ENCODE results near the gene GTPBP6.

DNA sequence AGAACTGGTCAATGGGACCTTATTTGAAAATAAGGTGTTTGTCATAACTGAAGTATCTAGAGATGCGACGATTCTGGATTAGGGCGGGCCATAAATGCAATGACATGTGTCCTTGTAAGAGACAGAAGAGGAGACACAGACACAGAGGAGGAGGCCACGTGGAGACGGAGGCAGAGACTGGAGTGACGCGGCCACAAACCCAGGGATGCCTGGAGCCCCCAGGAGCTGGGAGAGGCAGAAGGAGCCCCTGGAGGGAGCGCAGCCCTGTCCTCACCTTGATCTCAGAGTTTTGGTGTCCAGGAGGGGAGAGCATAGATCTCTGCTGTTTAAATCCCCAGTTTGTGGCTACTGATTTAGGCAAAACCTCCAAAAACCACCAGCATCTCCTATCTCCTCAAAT is 5.0 kb downstream of the GTPBP6 start:
- TF ChIP-seq, protein P1, sequence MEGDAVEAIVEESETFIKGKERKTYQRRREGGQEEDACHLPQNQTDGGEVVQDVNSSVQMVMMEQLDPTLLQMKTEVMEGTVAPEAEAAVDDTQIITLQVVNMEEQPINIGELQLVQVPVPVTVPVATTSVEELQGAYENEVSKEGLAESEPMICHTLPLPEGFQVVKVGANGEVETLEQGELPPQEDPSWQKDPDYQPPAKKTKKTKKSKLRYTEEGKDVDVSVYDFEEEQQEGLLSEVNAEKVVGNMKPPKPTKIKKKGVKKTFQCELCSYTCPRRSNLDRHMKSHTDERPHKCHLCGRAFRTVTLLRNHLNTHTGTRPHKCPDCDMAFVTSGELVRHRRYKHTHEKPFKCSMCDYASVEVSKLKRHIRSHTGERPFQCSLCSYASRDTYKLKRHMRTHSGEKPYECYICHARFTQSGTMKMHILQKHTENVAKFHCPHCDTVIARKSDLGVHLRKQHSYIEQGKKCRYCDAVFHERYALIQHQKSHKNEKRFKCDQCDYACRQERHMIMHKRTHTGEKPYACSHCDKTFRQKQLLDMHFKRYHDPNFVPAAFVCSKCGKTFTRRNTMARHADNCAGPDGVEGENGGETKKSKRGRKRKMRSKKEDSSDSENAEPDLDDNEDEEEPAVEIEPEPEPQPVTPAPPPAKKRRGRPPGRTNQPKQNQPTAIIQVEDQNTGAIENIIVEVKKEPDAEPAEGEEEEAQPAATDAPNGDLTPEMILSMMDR (conservative IDR thresholded peaks at IDR 0.05; ENCODE audit: low read depth in 2 of 2): no peak
- no peak for TF ChIP-seq STAT1 (IDR thresholded peaks at IDR 0.05; ENCODE audit: unreplicated experiment)
- TF ChIP-seq POLR2AphosphoS5 (IDR thresholded peaks at IDR 0.05; ENCODE audit: low read depth): no peak
- no peak for TF ChIP-seq EZH2phosphoT487 (IDR thresholded peaks at IDR 0.05; ENCODE audit: unreplicated experiment)
- TF ChIP-seq EZH2 (IDR thresholded peaks at IDR 0.05; ENCODE audit: low read depth, unreplicated experiment): no peak
- TF ChIP-seq NANOG (IDR thresholded peaks at IDR 0.05; ENCODE audit: borderline replicate concordance): no peak
- TF ChIP-seq CREB1 (CRISPR knock-in tag; IDR thresholded peaks at IDR 0.05; ENCODE audit: low read depth): no peak
- no peak for TF ChIP-seq JUNB (IDR thresholded peaks at IDR 0.05; ENCODE audit: unreplicated experiment)
- TF ChIP-seq, protein P2, sequence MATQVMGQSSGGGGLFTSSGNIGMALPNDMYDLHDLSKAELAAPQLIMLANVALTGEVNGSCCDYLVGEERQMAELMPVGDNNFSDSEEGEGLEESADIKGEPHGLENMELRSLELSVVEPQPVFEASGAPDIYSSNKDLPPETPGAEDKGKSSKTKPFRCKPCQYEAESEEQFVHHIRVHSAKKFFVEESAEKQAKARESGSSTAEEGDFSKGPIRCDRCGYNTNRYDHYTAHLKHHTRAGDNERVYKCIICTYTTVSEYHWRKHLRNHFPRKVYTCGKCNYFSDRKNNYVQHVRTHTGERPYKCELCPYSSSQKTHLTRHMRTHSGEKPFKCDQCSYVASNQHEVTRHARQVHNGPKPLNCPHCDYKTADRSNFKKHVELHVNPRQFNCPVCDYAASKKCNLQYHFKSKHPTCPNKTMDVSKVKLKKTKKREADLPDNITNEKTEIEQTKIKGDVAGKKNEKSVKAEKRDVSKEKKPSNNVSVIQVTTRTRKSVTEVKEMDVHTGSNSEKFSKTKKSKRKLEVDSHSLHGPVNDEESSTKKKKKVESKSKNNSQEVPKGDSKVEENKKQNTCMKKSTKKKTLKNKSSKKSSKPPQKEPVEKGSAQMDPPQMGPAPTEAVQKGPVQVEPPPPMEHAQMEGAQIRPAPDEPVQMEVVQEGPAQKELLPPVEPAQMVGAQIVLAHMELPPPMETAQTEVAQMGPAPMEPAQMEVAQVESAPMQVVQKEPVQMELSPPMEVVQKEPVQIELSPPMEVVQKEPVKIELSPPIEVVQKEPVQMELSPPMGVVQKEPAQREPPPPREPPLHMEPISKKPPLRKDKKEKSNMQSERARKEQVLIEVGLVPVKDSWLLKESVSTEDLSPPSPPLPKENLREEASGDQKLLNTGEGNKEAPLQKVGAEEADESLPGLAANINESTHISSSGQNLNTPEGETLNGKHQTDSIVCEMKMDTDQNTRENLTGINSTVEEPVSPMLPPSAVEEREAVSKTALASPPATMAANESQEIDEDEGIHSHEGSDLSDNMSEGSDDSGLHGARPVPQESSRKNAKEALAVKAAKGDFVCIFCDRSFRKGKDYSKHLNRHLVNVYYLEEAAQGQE (IDR thresholded peaks at IDR 0.05; ENCODE audit: unreplicated experiment): no peak
- TF ChIP-seq, protein P3, sequence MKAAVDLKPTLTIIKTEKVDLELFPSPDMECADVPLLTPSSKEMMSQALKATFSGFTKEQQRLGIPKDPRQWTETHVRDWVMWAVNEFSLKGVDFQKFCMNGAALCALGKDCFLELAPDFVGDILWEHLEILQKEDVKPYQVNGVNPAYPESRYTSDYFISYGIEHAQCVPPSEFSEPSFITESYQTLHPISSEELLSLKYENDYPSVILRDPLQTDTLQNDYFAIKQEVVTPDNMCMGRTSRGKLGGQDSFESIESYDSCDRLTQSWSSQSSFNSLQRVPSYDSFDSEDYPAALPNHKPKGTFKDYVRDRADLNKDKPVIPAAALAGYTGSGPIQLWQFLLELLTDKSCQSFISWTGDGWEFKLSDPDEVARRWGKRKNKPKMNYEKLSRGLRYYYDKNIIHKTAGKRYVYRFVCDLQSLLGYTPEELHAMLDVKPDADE (IDR thresholded peaks at IDR 0.05): no peak
- TF ChIP-seq, protein P4, sequence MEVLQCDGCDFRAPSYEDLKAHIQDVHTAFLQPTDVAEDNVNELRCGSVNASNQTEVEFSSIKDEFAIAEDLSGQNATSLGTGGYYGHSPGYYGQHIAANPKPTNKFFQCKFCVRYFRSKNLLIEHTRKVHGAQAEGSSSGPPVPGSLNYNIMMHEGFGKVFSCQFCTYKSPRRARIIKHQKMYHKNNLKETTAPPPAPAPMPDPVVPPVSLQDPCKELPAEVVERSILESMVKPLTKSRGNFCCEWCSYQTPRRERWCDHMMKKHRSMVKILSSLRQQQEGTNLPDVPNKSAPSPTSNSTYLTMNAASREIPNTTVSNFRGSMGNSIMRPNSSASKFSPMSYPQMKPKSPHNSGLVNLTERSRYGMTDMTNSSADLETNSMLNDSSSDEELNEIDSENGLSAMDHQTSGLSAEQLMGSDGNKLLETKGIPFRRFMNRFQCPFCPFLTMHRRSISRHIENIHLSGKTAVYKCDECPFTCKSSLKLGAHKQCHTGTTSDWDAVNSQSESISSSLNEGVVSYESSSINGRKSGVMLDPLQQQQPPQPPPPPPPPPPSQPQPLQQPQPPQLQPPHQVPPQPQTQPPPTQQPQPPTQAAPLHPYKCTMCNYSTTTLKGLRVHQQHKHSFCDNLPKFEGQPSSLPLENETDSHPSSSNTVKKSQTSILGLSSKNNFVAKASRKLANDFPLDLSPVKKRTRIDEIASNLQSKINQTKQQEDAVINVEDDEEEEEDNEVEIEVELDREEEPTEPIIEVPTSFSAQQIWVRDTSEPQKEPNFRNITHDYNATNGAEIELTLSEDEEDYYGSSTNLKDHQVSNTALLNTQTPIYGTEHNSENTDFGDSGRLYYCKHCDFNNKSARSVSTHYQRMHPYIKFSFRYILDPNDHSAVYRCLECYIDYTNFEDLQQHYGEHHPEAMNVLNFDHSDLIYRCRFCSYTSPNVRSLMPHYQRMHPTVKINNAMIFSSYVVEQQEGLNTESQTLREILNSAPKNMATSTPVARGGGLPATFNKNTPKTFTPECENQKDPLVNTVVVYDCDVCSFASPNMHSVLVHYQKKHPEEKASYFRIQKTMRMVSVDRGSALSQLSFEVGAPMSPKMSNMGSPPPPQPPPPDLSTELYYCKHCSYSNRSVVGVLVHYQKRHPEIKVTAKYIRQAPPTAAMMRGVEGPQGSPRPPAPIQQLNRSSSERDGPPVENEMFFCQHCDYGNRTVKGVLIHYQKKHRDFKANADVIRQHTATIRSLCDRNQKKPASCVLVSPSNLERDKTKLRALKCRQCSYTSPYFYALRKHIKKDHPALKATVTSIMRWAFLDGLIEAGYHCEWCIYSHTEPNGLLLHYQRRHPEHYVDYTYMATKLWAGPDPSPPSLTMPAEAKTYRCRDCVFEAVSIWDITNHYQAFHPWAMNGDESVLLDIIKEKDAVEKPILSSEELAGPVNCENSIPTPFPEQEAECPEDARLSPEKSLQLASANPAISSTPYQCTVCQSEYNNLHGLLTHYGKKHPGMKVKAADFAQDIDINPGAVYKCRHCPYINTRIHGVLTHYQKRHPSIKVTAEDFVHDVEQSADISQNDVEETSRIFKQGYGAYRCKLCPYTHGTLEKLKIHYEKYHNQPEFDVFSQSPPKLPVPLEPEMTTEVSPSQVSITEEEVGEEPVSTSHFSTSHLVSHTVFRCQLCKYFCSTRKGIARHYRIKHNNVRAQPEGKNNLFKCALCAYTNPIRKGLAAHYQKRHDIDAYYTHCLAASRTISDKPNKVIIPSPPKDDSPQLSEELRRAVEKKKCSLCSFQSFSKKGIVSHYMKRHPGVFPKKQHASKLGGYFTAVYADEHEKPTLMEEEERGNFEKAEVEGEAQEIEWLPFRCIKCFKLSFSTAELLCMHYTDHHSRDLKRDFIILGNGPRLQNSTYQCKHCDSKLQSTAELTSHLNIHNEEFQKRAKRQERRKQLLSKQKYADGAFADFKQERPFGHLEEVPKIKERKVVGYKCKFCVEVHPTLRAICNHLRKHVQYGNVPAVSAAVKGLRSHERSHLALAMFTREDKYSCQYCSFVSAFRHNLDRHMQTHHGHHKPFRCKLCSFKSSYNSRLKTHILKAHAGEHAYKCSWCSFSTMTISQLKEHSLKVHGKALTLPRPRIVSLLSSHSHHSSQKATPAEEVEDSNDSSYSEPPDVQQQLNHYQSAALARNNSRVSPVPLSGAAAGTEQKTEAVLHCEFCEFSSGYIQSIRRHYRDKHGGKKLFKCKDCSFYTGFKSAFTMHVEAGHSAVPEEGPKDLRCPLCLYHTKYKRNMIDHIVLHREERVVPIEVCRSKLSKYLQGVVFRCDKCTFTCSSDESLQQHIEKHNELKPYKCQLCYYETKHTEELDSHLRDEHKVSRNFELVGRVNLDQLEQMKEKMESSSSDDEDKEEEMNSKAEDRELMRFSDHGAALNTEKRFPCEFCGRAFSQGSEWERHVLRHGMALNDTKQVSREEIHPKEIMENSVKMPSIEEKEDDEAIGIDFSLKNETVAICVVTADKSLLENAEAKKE (CRISPR knock-in tag; IDR thresholded peaks at IDR 0.05): no peak
- no peak for TF ChIP-seq ZNF331 (CRISPR knock-in tag; IDR thresholded peaks at IDR 0.05; ENCODE audit: low read depth)
- TF ChIP-seq ZNF114 (CRISPR knock-in tag; IDR thresholded peaks at IDR 0.05): no peak
